SKM-1 treated with dmso at 0.1 percent for 144 hours (cell line): Measurements from ENCODE around the gene TMEM72.

Source experiments
- DNase-seq: peaks from one replicate; lab custom pipeline; 2025; ENCODE audit not compliant: unreplicated experiment; lab: John Stamatoyannopoulos, UW

The TMEM72 gene

GRCh38 chr10:44932517-44933450 is 21.6 kb downstream of the TMEM72 start:
- peak; percentile 51 for DNase-seq

GRCh38 chr10:44933451-44934321 is 22.5 kb downstream of the TMEM72 start:
- no peak for DNase-seq

GRCh38 chr10:44934416-44935200 is 23.5 kb downstream of the TMEM72 start:
- DNase-seq, result no peak

- no peak for DNase-seq
These were observed 24.2 kb downstream of the TMEM72 start for GRCh38 chr10:44935201-44935965.

- peak; percentile 38 for DNase-seq
These were observed 24.8 kb downstream of the TMEM72 start for GRCh38 chr10:44935966-44936295.

GRCh38 chr10:44936314-44936975 is 25.3 kb downstream of the TMEM72 start:
- no peak for DNase-seq

- peak; percentile 28 for DNase-seq
These were observed 26.3 kb downstream of the TMEM72 start for GRCh38 chr10:44937196-44938005.

GRCh38 chr10:44938956-44939355 is 27.8 kb downstream of the TMEM72 start:
- no peak for DNase-seq

- DNase-seq, result peak; percentile 76
These were observed 28.7 kb downstream of the TMEM72 start for GRCh38 chr10:44939691-44940401.

- DNase-seq, result no peak
These were observed 33.2 kb downstream of the TMEM72 start for GRCh38 chr10:44944354-44944753.

GRCh38 chr10:44946205-44946604 is 35.1 kb downstream of the TMEM72 start:
- DNase-seq, result no peak

- no peak for DNase-seq
These were observed 36.4 kb downstream of the TMEM72 start for GRCh38 chr10:44947371-44948152.

GRCh38 chr10:44948642-44949041 is 37.5 kb downstream of the TMEM72 start:
- peak; percentile 63 for DNase-seq

GRCh38 chr10:44949127-44949802 is 38.1 kb downstream of the TMEM72 start:
- DNase-seq, result no peak

GRCh38 chr10:44949915-44950314 is 38.8 kb downstream of the TMEM72 start:
- DNase-seq, result no peak

GRCh38 chr10:44950326-44951225 is 39.4 kb downstream of the TMEM72 start:
- no peak for DNase-seq
